NK-92 (cell line): ENCODE measurements around the gene CALML3.

Experiments
- DNase-seq: peaks from one replicate; lab custom pipeline; 2025; ENCODE audit not compliant: unreplicated experiment; lab: John Stamatoyannopoulos, UW

The CALML3 gene

GRCh38 chr10:5538446-5538845 is 13.7 kb downstream of the CALML3 start:
- DNase-seq = no peak

- DNase-seq = no peak
Measured at GRCh38 chr10:5538892-5539651, 14.3 kb downstream of the CALML3 start.

GRCh38 chr10:5540080-5540479 is 15.3 kb downstream of the CALML3 start:
- no peak for DNase-seq

- no peak for DNase-seq
Measured at GRCh38 chr10:5540891-5541290, 16.1 kb downstream of the CALML3 start.

GRCh38 chr10:5542100-5542499 is 17.3 kb downstream of the CALML3 start:
- no peak for DNase-seq

- DNase-seq = no peak
Measured at GRCh38 chr10:5543623-5544022, 18.9 kb downstream of the CALML3 start.

- DNase-seq = no peak
Measured at GRCh38 chr10:5544216-5544805, 19.6 kb downstream of the CALML3 start.

GRCh38 chr10:5545011-5545410 is 20.2 kb downstream of the CALML3 start:
- no peak for DNase-seq

- no peak for DNase-seq
Measured at GRCh38 chr10:5545426-5545777, 20.6 kb downstream of the CALML3 start.

GRCh38 chr10:5545778-5546710 is 21.3 kb downstream of the CALML3 start:
- no peak for DNase-seq

GRCh38 chr10:5546891-5547680 is 22.3 kb downstream of the CALML3 start:
- no peak for DNase-seq

- no peak for DNase-seq
Measured at GRCh38 chr10:5547681-5547930, 22.8 kb downstream of the CALML3 start.

GRCh38 chr10:5547931-5548660 is 23.3 kb downstream of the CALML3 start:
- no peak for DNase-seq

- DNase-seq = no peak
Measured at GRCh38 chr10:5549462-5550249, 24.9 kb downstream of the CALML3 start.

- no peak for DNase-seq
Measured at GRCh38 chr10:5550250-5550545, 25.4 kb downstream of the CALML3 start.

- DNase-seq = no peak
Measured at GRCh38 chr10:5550621-5551530, 26.1 kb downstream of the CALML3 start.

- DNase-seq = no peak
Measured at GRCh38 chr10:5551531-5552375, 27.0 kb downstream of the CALML3 start.
